Eye (tissue), 1 donor: ENCODE measurements around the gene SLC7A14.
A peak's percentile ranks its signal among the peaks of the same experiment; 100 is the strongest.

Experiments used
- DNase-seq: peaks from one replicate; pipeline ENCODE4 v3.0.0-alpha.2; 2015

SLC7A14 gene

DNA sequence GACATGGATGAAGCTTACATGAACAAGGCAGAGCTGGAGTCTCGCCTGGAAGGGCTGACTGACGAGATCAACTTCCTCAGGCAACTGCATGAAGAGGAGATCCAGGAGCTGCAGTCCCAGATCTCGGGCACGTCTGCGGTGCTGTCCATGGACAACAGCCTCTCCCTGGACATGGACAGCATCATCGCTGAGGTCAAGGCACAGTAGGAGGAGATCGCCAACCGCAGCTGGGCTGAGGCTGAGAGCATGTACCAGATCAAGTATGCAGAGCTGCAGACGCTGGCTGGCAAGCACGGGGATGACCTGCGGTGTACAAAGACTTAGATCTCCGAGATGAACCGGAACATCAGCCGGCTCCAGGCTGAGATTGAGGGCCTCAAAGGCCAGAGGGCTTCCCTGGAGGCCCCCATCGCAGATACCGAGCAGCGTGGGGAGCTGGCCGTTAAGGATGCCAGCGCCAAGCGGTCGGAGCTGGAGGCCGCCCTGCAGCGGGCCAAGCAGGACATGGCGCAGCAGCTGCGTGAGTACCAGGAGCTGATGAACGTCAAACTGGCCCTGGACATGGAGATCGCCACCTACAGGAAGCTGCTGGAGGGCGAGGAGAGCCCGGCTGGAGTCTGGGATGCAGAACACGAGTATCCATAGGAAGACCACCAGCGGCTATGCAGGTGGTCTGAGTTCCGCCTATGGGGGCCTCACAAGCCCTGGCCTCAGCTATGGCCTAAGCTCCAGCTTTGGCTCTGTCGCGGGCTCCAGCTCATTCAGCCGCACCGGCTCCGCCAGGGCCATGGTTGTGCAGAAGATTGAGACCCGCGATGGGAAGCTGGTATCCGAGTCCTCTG is 89.6 kb downstream of the SLC7A14 start:
- DNase-seq = no peak

DNA sequence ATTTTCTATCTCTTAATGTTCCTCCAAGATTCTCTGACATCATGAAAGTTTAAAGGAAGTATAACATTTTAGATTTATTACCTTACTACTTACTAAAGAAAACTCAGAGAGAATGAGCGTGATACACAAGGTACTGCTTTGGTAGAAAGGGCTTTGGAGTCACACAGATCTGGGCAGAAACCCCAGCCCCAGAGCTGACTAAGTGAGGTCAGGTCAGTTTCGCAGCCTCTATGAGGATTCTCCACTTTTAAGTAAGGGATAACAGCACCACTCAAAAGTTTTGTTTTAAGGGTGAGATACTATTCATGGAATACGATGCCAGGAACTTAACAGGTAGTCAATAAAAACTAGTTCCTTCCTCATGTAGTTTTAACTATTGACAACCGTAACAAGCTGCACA is 91.1 kb downstream of the SLC7A14 start:
- no peak for DNase-seq

DNA sequence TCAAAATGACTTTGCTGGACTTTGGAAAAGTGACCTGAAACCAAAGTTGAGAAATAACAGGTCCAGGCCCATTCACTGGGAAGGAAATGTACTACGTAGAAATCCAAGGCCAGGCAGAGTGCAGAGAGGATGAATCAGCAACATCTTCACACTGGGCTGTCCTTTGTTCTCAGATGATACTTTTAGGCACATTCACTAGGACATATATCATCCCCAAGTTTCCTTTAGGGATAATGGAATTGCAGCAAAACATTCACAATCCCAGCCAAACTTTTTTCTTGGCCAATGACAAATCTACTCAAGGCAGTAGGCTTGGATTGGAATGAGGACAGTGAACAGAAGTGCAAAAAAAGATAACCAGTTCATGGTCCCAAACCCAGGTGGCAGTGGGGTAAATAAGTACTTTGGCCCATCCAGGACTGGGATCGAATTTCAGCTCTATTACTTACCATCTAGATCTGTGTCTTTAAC is 92.1 kb downstream of the SLC7A14 start:
- no peak for DNase-seq

DNA sequence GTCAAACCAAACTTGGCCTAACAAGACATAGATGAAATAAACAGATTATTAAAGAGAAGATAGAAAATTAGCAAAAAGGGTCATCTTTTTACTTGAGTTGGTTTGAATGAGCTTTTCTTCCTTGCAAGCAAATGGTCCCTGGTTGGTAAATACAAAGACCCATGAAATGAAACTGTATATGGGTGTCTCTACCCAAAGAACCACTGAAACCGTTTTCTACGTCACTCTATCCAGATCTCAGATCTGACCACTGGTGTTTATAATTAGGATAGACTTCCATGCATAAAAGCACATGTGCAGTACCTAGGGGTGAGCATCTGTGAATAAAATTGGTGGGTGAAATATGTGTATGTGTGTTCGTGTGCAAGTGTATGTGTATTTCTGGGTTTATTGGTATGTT is 94.0 kb downstream of the SLC7A14 start:
- DNase-seq = no peak

DNA sequence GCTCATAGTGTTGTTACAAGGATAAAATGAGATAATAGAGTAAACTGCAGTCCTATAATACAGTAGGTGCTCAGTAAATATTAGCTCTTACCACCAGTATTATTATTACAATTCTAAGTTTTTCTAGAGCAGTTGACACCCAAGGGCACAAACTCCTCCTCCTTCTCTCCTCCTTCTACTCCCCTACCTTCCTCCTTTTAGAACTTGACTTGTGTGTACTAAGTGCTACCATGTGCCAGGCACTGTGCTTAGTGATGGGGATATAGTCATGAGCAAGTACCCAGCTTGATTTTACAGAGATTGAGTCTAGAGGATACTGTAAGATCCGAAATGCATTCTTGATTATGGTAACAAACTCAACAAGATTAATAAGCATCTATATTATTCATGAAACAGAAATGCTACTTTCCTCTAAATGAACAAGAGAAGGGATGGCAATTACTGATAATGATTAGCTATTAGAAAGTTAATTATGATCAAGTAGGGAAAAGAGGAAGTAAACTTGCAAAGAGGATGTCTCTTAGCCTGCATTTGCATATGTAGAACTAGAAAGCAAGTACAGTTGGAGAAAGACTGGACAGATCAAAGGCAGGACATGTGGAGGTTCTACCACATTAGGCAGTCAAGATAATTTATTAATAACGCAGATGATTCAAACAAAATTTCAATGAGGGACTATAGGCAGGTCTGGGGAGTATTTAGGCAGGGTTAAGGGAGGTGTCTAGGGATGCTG is 94.9 kb downstream of the SLC7A14 start:
- DNase-seq = no peak

DNA sequence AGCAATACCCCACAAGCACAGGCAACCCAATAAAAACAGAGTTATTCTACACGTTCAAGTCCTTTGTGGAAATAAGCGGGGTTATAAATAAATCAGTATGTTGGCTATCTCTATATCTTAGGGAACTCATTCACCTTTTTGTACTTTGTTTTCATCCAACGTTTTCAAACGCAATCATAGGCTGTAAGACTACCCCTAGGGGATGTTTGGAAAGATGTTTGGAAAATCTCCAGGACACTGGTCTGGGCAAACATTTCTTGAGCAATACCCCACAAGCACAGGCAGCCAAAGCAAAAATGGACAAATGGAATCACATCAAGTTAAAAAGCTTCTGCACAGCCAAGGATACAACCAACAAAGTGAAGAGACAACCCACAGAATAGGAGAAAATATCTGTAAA is 97.1 kb downstream of the SLC7A14 start:
- no peak for DNase-seq

DNA sequence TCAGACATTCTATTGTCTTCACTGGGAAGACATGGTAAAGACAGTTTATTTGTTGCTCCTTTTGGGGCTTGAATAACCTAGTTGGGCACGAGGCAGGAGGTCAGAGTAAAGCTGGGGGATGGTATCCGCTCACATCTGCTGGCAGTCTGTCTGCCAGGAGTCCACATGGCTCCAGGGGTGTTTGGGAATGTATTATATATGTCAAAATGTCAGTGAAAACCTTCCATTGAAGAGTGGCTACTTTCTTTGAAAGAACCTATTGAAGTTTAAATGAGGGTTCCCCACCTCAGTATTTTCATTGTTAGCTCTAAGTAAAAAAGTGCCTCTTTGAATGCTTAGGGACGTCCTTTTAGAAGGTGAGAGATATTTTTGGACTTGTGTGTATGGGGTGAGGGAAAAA is 98.8 kb downstream of the SLC7A14 start:
- DNase-seq = no peak

DNA sequence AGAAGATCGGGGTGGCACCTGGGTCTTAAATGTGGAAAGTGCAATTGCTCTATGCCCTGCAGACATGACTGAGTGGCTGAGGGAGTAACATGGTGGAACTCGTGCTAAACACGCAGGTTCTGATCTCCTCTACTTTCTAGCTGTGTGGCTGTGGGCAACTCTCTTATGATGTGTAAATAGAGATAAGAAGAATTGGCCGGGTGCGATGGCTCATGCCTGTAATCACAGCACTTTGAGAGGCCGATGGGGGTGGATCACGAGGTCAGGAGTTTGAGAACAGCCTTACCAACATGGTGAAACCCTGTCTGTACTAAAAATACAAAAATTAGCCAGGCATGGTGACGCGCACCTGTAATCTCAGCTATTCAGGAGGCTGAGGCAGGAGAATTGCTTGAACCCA is 99.5 kb downstream of the SLC7A14 start:
- DNase-seq = no peak

DNA sequence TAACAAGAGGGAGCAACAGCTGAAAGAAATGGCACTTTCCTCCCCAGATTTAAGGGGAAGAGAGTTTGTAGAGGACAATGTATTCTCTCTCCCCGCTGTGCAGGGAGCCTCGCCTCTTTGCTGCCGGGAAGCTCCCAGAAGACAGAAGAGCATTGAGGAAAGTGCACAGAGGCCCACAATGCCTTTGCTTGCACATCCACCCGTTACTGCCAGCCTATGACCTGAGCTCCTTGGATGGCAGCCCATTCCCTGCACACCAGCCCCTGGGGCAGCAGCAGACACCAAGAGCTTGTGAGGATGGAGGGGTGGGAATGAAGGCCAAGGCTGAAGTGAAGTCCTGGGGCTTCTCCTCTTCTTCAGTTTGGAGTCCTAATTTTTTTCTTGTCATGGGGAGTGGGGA is 100.2 kb downstream of the SLC7A14 start:
- no peak for DNase-seq

DNA sequence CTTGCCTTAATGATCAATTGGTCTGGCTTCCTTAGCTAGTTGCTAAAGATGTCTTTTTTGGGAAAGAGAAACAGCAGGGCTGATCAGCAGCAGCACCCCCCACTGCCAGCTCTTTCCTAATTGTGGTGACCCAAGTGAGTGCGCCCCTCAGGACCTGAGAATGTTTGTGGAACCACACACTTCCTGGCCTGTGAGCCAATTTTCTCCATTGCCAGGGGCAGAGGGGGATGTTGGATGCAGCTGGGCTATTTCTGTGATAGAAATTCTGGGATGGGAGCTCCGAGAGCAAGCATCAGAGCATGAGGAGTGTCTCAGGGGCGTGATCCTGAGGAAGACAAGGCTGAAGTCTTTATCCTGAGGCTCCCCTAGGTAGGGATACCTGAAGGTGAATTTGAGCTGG is 100.6 kb downstream of the SLC7A14 start:
- DNase-seq = no peak

DNA sequence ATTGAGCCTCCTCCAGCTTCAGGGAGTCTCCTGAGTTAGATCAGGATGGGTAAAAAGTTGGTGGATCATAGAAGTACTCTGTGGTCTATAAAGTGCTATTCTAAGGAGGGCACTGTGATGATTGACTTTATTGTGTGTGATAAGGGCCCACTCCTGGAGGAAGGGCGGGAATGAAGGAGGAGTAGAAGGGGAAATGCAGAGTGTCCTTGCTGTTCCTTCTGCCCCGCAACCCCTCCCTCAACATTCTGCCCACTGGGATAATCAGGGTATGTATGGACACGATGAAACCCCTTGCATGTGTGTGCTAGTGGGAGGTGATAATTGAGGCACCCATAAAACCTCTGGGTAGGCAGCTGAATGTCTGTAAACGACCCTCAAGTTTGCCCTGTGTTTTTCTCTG is 101.0 kb downstream of the SLC7A14 start:
- no peak for DNase-seq

DNA sequence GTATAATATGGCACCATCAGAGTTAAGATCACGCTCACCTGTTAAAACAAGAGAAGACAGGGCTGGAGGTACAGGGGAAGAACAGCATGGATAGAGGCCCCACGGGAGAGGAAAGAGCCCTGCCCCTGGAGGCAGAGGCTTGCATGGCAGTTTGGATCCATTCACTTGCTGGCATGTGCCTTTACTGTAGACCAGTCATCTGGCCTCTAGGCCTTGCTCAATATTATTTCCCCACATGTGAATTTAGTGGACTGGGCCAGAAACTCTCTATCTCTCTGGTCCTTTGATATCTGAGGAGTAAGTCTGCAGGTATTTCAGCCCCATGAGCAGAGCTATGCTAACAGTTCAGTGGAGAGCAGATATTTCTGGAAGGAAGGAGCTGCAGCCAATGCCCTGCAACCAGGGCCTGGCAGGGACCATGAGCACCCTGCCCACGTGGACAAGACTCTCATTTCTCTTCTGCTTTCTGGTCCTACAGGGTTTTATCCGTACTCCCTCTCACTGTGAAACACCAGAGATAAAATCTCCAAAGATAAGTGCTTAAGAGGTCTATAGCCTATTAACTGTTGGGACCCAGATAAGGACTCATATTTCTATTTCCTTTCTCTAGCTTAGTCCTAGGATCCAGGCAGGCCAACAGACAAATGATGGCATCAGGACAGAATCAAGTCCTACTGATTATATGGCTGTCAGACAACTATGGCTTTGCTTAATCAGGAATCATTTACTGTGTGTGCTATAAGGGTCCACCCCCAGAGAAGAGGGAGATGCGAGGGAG is 102.2 kb downstream of the SLC7A14 start:
- no peak for DNase-seq

DNA sequence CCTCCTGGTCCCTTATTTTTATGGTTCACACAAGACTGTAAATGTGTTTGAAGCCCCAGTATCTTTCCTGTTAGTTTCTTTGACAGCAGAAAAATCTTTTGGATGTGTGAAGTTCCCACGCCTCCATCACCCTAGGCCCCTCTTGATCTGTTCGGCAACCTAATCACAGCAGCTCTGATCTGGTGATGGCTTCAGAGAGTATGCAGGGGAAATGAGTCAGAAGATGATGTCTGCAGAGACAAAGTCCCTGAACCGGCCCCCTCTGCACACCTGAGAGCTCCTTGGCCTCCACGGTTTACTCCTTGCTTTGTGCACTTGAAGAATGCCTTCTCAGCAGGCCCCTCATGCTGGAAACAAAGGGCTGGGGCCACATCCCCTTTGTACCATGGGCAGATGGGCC is 103.7 kb downstream of the SLC7A14 start:
- no peak for DNase-seq

DNA sequence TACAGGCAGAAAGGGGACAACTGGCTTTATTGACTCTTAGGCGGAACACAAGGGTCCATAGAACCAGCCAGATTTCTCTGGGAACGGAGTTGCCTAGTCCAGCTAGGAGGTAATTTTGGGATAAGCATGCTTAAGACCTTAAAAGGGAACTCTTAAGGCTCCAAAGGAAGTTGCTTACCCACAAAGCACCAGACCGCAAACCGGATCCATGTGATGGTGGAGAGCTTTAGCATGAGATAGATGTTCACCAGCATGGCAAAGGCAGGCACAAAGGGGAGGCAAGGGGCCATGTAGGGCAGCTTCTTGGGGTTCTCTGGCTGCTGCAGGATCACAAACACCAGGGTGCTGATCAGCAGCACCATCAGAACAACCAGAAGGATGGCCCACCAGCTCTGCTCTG is 105.8 kb downstream of the SLC7A14 start:
- DNase-seq = no peak

DNA sequence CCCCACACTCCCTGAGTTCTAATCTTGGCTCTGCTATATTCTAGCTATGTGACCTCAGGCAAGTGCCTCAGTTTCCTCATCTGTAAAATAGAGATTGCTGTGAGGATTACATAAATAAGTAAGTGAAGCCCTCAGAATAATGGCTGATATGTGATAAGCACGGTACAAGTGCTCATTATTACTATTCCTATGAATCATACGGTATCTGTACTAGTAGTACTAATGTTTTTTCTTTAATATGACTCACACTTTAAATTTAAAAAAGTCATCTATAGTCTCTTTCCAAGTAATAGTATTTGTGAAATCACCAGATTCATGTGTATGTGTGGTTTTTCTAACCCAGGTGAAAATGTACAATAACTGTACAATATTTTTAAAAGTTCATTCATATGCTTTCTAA is 108.5 kb downstream of the SLC7A14 start:
- no peak for DNase-seq

DNA sequence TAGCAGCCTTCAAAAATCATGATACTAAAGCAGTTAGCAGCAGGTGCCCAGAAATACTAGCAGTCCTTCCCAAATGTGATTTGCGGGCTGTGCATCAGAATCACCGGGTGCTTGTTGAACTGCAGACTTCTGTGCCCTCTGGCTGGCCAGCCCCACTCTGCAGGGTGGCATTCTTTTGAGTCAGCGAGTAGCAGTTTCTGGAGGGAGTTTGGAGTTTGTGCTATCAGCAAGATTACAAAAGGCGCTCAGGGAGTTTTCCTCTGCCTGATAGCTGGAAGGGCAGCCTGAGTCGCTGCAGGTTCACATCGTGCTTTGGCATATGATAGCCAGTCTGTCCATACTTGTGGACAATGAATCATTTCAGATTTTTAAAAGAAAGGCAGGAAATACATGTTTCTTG is 109.6 kb downstream of the SLC7A14 start:
- no peak for DNase-seq

DNA sequence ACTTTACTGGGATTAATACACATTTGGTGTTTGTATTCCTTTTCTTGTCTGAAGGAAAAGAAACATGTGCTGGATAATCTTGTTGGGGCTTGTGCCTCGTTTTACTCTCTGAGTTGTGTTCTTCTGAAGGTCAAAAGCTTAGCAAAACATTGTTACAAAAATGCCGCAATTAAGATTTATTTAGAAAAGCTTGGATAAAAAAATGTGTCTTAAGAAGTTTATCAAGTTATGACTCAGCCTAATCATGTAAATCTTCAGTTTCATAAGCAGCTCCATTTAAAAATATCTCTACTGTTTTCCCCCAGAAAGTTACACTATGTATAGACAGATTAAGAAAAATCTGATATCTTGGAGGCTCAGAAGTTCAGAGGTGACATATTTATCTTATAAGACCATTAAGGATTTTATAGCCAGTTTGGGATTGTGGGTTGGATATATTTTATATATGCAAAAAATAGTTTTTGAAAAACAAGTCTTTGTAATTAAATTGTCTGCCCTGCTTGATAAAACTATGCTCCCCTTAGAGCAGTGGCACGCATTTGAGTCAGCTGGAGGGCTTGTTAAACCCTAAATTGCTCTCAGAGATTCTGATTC is 110.7 kb downstream of the SLC7A14 start:
- DNase-seq = no peak

DNA sequence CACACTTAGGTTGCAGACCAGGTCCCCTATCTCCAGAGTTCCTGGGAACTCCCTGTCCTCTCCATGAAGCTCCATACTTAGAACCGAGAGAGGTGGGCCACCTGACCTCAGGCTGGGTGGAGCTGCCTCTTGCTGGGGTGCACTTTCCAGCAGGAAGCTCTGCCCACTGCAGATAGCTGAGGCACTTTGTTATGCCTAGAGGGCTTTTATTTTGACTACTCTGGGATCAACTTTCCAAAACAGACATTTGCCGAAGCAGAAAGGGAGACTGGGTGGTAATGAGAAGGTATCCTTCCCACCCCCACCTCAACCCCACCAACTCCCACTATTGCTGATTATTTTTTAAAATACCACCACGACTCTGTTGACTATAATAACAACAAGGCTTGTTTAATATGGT is 112.5 kb downstream of the SLC7A14 start:
- DNase-seq = no peak

DNA sequence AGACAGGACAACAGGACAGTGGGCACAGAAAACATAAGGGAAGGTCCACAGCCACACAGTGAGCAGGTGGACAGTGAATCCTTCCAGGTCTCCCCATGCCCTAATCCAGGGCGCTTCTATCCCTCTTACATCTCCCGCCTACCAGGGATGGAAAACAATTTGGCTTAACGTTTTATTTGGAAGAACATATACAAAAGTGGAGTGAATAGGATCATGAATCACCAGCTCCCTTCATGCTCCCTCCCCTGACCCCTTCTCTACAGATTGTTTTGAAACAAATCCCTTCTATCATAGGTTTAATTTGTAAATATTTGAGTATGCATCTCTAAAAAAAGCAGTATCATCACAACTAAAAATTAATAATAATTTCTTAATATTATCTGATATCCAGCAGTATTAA is 114.7 kb downstream of the SLC7A14 start:
- DNase-seq = no peak

DNA sequence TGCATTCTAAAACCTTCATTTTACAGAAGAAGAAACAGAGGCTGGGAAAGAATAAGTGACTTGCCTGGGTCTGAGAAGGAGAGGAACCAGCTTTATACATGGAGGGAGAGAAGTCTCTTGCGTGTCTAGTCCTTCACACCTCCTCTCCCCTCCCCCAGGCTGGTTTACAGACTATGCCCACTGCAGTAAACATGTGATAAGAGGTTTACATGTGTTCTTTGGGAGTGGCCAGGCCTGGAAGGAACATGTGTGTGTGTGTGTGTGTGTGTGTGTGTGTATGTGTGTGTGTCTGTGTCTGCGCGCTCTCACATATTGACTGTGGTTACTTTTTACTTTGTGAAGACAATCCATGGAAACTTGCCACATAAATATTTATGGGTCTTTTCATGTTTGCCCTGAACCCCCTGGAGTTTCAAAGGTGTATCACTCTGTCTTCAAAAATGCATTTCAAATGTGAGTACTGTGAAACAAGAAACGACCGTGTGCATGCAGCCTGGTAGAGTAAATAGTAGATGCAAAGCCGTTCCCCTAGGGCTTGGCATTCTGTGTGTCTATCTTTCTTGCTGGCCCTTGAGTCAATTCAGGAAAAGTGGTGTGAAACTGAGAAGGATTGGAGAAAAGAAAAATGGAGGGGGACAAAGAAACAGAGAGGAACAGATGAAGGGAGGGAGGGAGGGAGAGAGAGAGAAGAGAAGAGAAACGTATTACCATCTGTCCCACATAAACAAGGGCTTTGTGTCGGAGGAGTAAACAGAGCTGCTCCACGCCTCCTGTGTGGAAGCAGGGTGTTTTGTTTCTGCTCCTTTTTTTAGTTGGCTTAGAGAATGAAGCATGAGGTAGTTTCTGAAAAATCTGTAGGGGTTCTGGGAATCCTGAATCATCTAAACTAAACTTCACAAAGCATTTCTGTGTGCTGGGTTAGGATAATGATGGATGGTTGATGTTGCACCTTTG is 115.5 kb downstream of the SLC7A14 start:
- DNase-seq = peak; percentile 28

DNA sequence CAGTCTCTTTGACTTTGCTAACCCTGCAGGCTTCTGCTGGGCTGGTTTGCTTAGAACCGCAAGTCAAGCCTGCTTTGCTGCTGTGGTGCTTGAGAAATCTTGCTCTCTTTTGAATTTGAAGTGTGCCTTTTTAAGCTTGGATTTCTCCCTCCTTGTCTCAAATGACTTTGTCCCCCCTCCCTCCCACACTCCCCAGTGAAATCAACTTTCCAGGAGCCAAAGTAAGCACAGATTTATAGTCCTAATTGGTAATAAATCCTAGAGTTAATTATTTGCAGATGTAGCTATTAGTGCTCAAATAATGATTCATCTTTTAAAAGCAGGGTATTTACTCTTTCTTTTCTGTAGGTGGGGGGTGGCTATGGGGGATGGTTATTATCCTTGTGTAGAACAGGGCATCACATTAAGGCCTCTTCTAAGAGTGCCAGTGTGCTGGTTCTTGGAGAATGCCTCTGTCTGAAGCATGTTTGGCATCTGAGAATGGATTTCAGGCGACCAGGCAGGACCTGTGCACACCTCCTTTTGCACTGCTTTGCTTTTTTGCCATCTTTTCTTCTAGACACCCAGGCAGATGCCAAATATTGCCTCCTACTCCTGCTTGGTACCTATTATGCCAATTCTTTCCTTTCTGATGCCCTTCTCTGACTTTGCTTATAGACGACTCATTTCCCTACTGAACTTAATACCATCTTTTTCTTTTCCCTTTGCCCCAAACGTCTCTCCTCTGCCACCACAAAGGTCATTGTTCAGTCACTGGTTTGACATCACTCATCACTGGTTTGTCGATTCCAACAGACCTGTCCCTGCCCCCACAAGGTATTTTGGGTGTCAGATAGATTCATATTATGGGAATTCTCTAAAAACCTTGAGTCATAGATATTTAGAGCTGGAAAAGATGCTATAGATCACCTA is 116.5 kb downstream of the SLC7A14 start:
- DNase-seq = peak; percentile 30
